ENCODE data around the gene PLXNA4.

The PLXNA4 gene

GRCh38 chr7:132518839-132519173 is 57.5 kb downstream of the PLXNA4 start:
- no peaks in the 10 kb centered on the region for H3K9me3 ChIP-seq (ENCODE audit: low read length)
- TF ChIP-seq EZH2 (IDR thresholded peaks at IDR 0.05; ENCODE audit: borderline replicate concordance, low read length) (no peak), CTCF (IDR thresholded peaks at IDR 0.05; ENCODE audit: low read length) (no peak)
- H3K79me2 ChIP-seq (ENCODE audit: insufficient read depth, low read length) = no peaks in the 10 kb centered on the region
- H3K4me2 ChIP-seq (ENCODE audit: low read length) = no peak overlapping the region
- no peak overlapping the region for H3K27ac ChIP-seq (ENCODE audit: low read depth, low read length, poor library complexity, severe bottlenecking)
- no peaks in the 10 kb centered on the region for H3K27me3 ChIP-seq (ENCODE audit: insufficient read depth, low read length)
- H3K9me2 ChIP-seq (ENCODE audit: low read depth, low read length) = no peaks in the 10 kb centered on the region
- H3F3A ChIP-seq (ENCODE audit: insufficient read depth, low read length) = no peaks in the 10 kb centered on the region
- no peak overlapping the region for H2AFZ ChIP-seq (ENCODE audit: low read length)
- H3K4me1 ChIP-seq (ENCODE audit: insufficient read depth, low read length, severe bottlenecking) = no peaks in the 10 kb centered on the region
- H3K4me3 ChIP-seq (ENCODE audit: low read depth, low read length, poor library complexity, severe bottlenecking) = no peak overlapping the region
- H4K20me1 ChIP-seq (ENCODE audit: insufficient read depth, low read length) = no peaks in the 10 kb centered on the region
- no peak overlapping the region for H3K9ac ChIP-seq (ENCODE audit: low read length)
- H3K36me3 ChIP-seq (ENCODE audit: insufficient read depth, low read length) = no peaks in the 10 kb centered on the region

- Histone ChIP-seq H3K9me3 (ENCODE audit: low read length) (no peaks in the 10 kb centered on the region), H3K4me1 (ENCODE audit: insufficient read depth, low read length, severe bottlenecking) (no peaks in the 10 kb centered on the region), H3K79me2 (ENCODE audit: insufficient read depth, low read length) (no peaks in the 10 kb centered on the region), H3K36me3 (ENCODE audit: insufficient read depth, low read length) (no peaks in the 10 kb centered on the region), H3K9ac (ENCODE audit: low read length) (no peak overlapping the region), H3K27ac (ENCODE audit: low read depth, low read length, poor library complexity, severe bottlenecking) (no peak overlapping the region), H4K20me1 (ENCODE audit: insufficient read depth, low read length) (no peaks in the 10 kb centered on the region), H3K4me3 (ENCODE audit: low read depth, low read length, poor library complexity, severe bottlenecking) (no peak overlapping the region), H3K27me3 (ENCODE audit: insufficient read depth, low read length) (no peaks in the 10 kb centered on the region), H3K4me2 (ENCODE audit: low read length) (no peak overlapping the region), H2AFZ (ENCODE audit: low read length) (no peak overlapping the region), H3K9me2 (ENCODE audit: low read depth, low read length) (no peaks in the 10 kb centered on the region), H3F3A (ENCODE audit: insufficient read depth, low read length) (no peaks in the 10 kb centered on the region)
- TF ChIP-seq CTCF (IDR thresholded peaks at IDR 0.05; ENCODE audit: low read length) (peak; percentile 57), EZH2 (IDR thresholded peaks at IDR 0.05; ENCODE audit: borderline replicate concordance, low read length) (no peak)
These were observed 58.0 kb downstream of the PLXNA4 start for GRCh38 chr7:132518102-132518838.

GRCh38 chr7:132516042-132516840 is 60.0 kb downstream of the PLXNA4 start:
- H3K9ac ChIP-seq (ENCODE audit: low read length) = no peak overlapping the region
- H3K4me1 ChIP-seq (ENCODE audit: insufficient read depth, low read length, severe bottlenecking) = no peaks in the 10 kb centered on the region
- H3K9me3 ChIP-seq (ENCODE audit: low read length) = no peaks in the 10 kb centered on the region
- no peaks in the 10 kb centered on the region for H3K79me2 ChIP-seq (ENCODE audit: insufficient read depth, low read length)
- H3K9me2 ChIP-seq (ENCODE audit: low read depth, low read length) = no peaks in the 10 kb centered on the region
- no peaks in the 10 kb centered on the region for H3F3A ChIP-seq (ENCODE audit: insufficient read depth, low read length)
- H2AFZ ChIP-seq (ENCODE audit: low read length) = no peak overlapping the region
- no peak overlapping the region for H3K27ac ChIP-seq (ENCODE audit: low read depth, low read length, poor library complexity, severe bottlenecking)
- H3K4me3 ChIP-seq (ENCODE audit: low read depth, low read length, poor library complexity, severe bottlenecking) = no peak overlapping the region
- TF ChIP-seq CTCF (IDR thresholded peaks at IDR 0.05; ENCODE audit: low read length) (no peak), EZH2 (IDR thresholded peaks at IDR 0.05; ENCODE audit: borderline replicate concordance, low read length) (no peak)
- no peaks in the 10 kb centered on the region for H3K27me3 ChIP-seq (ENCODE audit: insufficient read depth, low read length)
- H3K36me3 ChIP-seq (ENCODE audit: insufficient read depth, low read length) = no peaks in the 10 kb centered on the region
- no peaks in the 10 kb centered on the region for H4K20me1 ChIP-seq (ENCODE audit: insufficient read depth, low read length)
- no peak overlapping the region for H3K4me2 ChIP-seq (ENCODE audit: low read length)
